ENCODE measurements around the gene EIF2S2.

The EIF2S2 gene

GRCh38 chr20:34085544-34086040, 26.5 kb downstream of the EIF2S2 start:
- FAIRE-seq = no peak

- FAIRE-seq = no peak
Measured at GRCh38 chr20:34084227-34084923, 27.7 kb downstream of the EIF2S2 start.

DNA sequence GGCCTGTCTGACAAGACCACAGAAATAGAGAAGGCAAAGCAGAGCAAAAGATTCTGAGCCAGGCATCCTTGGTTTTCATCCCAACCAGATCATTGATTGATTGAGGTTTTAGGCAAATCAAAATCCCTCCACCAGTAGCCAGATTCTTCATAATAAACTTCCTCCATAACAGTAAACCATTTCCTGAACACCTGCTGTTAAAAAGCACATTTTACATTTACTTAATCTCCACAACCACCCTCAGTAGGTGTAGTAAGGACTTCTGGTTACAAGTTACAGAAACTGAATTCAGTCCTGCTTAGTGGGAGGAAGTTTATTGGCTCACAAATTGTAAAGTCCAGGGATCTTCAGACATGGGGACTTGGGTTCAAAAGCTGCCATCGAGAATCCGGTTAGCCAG, 28.3 kb downstream of the EIF2S2 start:
- no peak for FAIRE-seq

DNA sequence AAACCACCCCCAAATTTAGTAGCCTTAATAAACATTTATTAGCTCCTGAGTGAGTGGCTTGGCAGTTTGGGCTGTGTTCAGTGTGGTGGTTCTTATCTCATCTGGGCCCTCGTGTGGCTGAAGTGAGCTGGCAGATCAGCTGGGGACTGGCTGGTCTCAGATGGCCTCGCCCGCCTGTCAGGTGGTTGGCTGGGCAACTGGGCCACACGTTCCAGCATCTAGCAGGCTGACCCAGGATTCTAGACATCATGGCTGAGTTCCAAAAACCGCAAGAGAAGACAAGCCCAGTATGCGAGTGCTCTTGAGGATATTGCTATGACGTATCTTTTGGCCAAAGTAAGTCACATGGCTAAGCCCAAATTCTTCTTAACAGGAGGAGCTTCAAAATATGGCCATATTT, 28.9 kb downstream of the EIF2S2 start:
- FAIRE-seq = no peak

GRCh38 chr20:34082232-34082887, 29.7 kb downstream of the EIF2S2 start:
- FAIRE-seq = no peak

GRCh38 chr20:34079818-34080217, 32.2 kb downstream of the EIF2S2 start:
- no peak for FAIRE-seq

DNA sequence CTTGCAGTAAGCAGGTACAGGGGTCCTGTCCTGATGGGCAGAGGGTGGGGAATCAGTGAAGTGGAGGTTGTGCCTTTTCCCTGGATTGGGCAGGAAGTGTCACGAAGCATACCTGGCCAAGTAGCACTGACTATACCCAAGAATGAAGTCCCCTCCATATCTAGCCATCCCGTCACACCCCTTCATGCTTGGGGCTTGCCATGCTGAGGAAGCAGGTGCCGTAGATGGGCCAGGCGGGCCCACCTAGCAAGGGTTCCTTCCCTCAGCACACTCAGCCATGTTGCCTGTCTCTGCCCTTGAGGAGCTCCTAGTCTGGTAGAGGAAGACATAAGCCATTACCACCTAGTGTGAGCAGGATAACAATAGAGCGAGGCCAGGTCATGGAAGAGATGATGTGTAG, 33.5 kb downstream of the EIF2S2 start:
- no peak for FAIRE-seq

DNA sequence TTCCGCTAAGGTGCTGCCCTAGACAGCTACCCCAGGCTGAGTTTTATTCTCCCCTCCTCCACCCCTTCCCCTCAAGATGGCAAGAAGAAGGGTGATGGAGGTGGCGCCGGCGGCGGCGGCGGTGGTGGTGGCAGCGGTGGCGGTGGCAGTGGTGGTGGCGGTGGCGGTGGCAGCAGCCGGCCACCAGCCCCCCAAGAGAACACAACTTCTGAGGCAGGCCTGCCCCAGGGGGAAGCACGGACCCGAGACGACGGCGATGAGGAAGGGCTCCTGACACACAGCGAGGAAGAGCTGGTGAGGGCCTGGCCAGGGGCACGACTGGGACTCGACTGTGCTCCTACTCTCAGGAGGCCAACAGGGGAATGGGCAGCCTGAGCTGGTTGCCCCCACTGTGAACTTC, 35.1 kb downstream of the EIF2S2 start:
- FAIRE-seq = no peak

GRCh38 chr20:34075647-34076046, 36.4 kb downstream of the EIF2S2 start:
- no peak for FAIRE-seq

DNA sequence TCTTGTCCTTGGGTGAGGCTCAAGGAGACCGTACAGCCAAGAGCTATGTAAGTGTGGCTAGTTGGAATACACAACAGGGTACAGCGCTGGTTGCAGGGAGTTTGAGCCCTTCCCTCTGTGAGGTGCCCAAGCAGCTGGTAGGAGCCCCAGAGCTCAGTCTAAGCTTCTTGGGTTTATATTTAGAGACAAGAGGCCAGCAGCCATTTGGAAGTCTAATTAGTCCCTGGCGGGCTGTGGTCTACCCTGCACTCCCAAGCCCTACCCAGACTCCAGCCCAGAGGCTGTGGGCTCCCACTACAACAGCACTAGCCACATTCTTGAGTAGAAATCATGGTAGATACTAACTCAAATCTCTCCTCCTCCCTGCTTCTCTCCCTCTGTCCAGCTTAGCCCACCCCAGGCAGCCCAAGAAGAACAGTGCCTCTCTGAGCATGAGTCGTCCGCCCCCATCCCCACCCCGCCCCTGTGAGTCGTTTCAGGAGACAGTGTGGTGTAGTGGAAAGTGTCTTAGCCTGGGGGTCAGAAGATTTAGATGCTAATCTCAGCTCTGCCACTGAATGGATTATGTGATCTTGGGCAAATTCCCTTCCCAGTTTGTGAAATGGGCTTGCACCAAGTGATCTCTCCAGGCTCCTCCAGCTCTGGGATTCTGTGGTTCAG, 37.8 kb downstream of the EIF2S2 start:
- FAIRE-seq = no peak

GRCh38 chr20:34072778-34073177, 39.3 kb downstream of the EIF2S2 start:
- FAIRE-seq = no peak

DNA sequence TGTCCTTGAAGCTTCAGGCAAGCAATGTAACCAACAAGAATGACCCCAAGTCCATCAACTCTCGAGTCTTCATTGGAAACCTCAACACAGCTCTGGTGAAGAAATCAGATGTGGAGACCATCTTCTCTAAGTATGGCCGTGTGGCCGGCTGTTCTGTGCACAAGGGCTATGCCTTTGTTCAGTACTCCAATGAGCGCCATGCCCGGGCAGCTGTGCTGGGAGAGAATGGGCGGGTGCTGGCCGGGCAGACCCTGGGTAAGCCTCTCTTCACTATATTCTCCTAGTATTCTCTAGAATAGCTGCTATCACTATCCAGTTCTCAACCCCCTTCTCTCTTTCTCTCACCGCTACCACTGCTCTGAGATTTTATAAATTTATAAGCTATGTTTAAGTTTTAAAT, 40.0 kb downstream of the EIF2S2 start:
- no peak for FAIRE-seq

- no peak for FAIRE-seq
Measured at GRCh38 chr20:34070859-34071258, 41.2 kb downstream of the EIF2S2 start.

DNA sequence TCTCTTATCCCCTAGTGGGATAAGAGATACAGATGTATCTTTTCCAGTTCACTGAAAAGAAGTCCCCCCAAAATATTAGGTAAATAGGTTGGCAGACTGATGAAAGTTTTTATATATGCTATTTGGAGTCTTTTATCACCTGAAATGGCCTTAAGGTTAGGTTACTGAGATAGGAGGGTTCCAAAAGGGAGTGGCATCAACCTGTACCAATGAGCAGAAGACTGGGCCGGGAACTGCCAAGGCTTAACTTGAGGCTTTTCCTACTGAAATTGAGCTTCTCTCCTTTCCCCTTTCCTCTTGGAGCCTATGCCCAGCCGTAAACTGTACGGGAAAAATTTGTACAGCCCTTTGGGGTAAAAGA, 42.0 kb downstream of the EIF2S2 start:
- FAIRE-seq = no peak

DNA sequence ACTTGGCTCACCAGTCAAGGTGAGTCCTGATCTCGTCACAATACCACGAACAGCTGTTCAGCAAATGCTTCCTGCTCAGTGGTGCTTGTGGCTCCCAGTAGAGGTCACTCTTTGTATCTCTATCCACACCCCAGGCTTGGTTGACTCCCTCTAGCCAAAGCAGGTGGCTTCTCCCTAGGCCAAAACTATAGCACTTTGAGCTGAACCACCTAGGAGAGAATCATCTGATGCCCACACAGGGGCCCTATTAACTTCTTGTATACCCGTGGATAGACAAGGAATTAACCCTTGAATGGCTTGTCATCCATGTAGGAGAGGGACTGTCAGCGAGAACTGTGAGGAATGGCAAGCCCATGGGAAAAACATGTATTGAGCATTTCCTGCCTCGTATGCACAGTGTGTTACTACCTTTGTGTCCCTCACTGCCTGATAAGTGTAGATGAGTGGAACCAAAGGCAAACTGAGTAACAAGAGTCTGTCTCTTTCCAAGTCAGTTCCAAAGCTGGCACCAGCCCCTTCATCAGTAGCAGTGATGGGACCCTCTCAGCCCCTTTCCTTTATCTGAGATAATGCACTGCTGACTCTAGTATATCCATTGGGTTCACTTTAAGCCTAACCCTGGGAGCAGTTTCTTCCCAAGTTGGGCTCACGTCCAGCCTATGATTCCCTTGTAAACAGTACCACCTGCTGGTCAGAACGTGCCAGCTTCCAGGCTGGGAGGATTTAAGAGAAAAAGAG, 42.5 kb downstream of the EIF2S2 start:
- peak; percentile 63 for FAIRE-seq

DNA sequence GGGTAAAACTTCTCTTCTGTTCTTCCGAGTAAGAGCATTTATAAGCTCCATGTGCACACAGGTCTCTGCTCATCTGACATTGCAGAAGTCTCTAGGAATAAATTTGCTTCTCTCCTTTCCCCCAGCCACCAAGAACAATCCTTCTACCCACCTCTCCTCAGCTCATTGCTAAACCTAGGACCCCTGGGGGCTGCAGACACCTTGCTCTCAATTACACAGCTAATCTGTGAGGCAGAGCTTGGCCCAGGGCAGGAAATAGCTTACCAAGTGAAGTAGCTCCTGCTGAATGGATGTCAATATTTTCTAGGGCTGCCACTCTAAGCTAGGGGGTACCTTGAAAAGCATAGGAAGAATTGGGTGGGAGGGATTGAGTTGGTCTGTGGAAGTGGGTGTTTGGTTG, 44.0 kb downstream of the EIF2S2 start:
- no peak for FAIRE-seq

DNA sequence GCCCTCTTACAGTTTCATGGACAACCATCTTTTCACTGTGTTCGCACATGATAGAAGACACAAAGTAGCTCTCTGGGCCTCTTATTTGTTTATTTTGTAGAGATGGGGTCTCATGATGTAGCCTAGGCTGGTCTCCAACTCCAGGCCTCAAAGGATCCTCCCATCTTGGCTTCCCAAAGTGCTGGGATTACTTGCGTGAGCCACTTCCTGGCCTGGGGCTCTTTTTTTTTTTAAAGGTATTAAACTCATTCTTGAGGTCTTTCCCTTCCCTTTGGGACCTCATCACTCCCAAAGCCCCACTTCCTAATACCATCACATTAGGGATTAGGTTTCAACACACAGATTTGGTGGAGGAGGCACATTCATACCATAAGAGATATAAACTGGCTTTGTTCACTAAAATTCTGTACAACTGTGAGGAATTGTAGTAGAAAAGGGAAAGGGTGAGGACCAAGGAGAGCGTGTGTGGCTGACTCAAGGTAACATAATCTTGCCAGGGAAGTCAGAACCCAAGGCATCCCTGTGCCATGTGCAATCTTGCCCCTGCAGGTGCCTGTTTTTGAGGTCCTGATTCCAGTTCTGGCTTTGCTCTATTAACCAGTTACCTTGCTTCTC, 45.5 kb downstream of the EIF2S2 start:
- FAIRE-seq = no peak

GRCh38 chr20:34065260-34065659, 46.8 kb downstream of the EIF2S2 start:
- FAIRE-seq = no peak

- no peak for FAIRE-seq
Measured at GRCh38 chr20:34064286-34064685, 47.8 kb downstream of the EIF2S2 start.

GRCh38 chr20:34062570-34063482, 49.2 kb downstream of the EIF2S2 start:
- no peak for FAIRE-seq

- no peak for FAIRE-seq
Measured at GRCh38 chr20:34061695-34062094, 50.3 kb downstream of the EIF2S2 start.

DNA sequence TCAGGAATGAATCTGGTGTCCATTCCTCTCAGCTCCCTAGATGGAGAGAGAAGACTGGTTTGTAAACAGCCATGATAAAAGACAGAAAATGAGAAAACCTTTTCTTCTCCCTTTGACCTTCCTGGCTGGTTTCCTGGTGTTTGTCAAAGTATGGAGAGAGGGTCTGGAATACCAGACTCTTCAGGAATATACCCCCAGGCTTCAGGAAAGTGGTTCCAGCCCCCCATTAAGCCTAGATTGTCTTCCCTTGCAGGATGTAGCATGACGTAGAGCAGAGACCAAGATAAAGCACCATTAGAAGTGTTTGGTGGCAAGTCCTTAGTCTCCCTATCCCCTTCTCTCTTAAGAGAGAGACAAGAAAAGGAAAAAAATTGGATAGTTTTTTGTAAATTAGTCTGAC, 51.1 kb downstream of the EIF2S2 start:
- no peak for FAIRE-seq
